Measurements from ENCODE around the gene COX20. TPM values are rescaled to one million over a fixed set of nuclear protein-coding genes. Genes with fewer than 3 reads are reported as not detected.

Gene COX20
- total and polyA plus RNA-seq, 11 donors, result 43.5 to 122 (median 59.8) TPM

DNA sequence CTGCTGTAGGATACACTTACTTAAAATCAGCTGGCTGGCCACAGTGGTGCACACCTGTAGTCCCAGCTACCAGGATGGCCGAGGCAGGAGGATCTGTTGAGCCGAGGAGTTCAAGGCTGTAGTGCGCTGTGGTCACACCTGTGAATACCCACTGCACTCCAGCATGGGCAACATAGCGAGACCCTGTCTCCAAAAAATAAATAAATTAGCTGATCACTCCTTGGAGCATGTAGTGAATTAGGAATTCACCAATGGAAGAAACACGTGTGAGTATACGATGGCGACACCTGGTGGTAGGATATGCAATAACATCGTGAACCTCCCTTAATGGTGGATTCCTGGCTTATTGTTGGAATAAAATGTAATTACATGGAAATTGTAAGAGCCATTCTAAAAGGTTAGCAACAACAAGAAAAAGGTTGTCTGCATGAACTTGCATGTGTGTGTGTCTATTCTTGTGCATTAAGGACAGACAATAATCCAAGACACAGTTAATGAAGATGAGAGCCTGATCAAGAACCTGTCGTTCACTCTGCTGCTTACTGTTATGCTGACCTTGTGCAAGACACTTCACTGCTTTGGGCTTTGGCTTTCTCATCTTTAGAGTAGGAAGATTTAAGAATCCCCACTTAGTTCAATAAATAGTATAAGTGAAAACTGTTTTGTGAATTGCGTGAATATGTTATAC lies 38.6 kb upstream of the COX20 start:
- ATAC-seq, result peak in 3 of 4 donors; percentile 58 to 68 (median 63)
- DNase-seq, result peak in 4 of 5 donors; percentile 35 to 60 (median 46)
- Histone ChIP-seq H3K36me3 (no peaks in the 10 kb centered on the region), H3K4me3 (no peak overlapping the region), H3K9me3 (no peaks in the 10 kb centered on the region), H3K27ac (no peak overlapping the region), H3K27me3 (no peaks in the 10 kb centered on the region), H3K4me1 (peaks cover 0 to 4% (median 0%) of the 10 kb centered on the region in 12 donors)
- intact Hi-C loops (cut with DNase I), result loop anchor here in 8 of 10 donors (1.0 to 5.0 kb wide), 6 partner anchors 36 to 194 kb away; partner anchors contain the start of gene DESI2 (in 3 of the 8)
- TF ChIP-seq, protein P1, sequence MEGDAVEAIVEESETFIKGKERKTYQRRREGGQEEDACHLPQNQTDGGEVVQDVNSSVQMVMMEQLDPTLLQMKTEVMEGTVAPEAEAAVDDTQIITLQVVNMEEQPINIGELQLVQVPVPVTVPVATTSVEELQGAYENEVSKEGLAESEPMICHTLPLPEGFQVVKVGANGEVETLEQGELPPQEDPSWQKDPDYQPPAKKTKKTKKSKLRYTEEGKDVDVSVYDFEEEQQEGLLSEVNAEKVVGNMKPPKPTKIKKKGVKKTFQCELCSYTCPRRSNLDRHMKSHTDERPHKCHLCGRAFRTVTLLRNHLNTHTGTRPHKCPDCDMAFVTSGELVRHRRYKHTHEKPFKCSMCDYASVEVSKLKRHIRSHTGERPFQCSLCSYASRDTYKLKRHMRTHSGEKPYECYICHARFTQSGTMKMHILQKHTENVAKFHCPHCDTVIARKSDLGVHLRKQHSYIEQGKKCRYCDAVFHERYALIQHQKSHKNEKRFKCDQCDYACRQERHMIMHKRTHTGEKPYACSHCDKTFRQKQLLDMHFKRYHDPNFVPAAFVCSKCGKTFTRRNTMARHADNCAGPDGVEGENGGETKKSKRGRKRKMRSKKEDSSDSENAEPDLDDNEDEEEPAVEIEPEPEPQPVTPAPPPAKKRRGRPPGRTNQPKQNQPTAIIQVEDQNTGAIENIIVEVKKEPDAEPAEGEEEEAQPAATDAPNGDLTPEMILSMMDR (IDR thresholded peaks at IDR 0.05), result peak; percentile 79 to 91 (median 88)
- no peak for TF ChIP-seq POLR2A (IDR thresholded peaks at IDR 0.05)
- WGBS, 4 donors, result 43 to 45% (median 44%) methylated on average over 10 of the region's 10 CpGs

DNA sequence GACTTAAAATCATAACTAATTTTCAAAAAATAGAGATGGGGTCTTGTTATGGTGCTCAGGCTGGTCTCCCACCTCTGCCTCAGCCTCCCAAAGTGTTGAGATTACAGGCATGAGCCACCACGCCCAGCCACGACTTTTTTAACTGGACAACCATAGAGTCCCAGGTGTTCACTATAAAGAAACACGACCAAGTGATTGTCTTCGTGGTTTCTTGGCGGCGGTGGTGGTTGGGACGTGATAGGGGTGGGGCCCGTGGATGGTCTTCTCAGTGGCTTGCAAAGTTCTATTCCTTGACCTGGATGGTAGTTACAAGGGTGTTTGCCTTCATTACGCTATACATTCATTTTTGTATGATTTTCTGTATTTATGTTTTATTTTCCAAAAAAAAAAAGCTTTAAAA lies 34.6 kb upstream of the COX20 start:
- ATAC-seq, result no peak
- Histone ChIP-seq H3K4me1 (peaks cover 0 to 4% (median 0%) of the 10 kb centered on the region in 12 donors), H3K4me3 (no peak overlapping the region), H3K27ac (no peak overlapping the region), H3K27me3 (no peaks in the 10 kb centered on the region), H3K36me3 (no peaks in the 10 kb centered on the region), H3K9me3 (no peaks in the 10 kb centered on the region)
- DNase-seq, result no peak
- intact Hi-C loops (cut with DNase I), result loop anchor here in 9 of 10 donors (1.0 to 5.0 kb wide), 4 partner anchors 241 to 244 kb away; no protein-coding TSS in a partner anchor
- WGBS, 4 donors, result 83 to 92% (median 87%) methylated on average over 9 of the region's 9 CpGs
- no peak for TF ChIP-seq POLR2A (IDR thresholded peaks at IDR 0.05)
- TF ChIP-seq, protein P1 (IDR thresholded peaks at IDR 0.05), result no peak

DNA sequence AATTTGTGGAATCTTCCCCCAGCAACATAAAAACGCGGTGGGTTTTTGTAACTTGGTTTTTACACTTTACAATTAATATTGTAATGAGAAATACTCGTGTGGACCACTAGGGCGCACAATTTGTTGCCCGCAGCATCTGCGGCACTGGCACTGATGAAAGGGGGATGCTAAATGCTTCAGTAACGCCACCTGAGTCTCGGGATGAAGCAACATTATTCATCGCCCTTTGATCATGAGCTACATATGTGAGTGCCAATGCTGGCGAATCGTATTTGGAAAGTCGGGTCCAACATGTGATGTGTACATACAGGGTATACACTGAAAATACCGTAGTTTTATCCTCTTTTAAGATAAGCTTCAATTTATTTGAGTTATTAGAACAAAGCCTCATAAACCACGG lies 34.2 kb upstream of the COX20 start:
- H3K27ac ChIP-seq, result no peak overlapping the region
- H3K27me3 ChIP-seq, result no peaks in the 10 kb centered on the region
- peak in 3 of 4 donors; percentile 42 to 63 (median 49) for ATAC-seq
- TF ChIP-seq, protein P1 (IDR thresholded peaks at IDR 0.05), result peak; percentile 49 to 73 (median 63)
- no peak for TF ChIP-seq POLR2A (IDR thresholded peaks at IDR 0.05)
- H3K4me1 ChIP-seq, result peaks cover 0 to 4% (median 0%) of the 10 kb centered on the region in 12 donors
- H3K36me3 ChIP-seq, result no peaks in the 10 kb centered on the region
- H3K9me3 ChIP-seq, result no peaks in the 10 kb centered on the region
- intact Hi-C loops (cut with DNase I), result loop anchor here in 9 of 10 donors (1.0 to 5.0 kb wide), 4 partner anchors 241 to 244 kb away; no protein-coding TSS in a partner anchor
- DNase-seq, result peak in 2 of 5 donors; percentile 30 to 38
- 45 to 51% (median 49%) methylated on average over 14 of the region's 14 CpGs for WGBS, 4 donors
- H3K4me3 ChIP-seq, result no peak overlapping the region

DNA sequence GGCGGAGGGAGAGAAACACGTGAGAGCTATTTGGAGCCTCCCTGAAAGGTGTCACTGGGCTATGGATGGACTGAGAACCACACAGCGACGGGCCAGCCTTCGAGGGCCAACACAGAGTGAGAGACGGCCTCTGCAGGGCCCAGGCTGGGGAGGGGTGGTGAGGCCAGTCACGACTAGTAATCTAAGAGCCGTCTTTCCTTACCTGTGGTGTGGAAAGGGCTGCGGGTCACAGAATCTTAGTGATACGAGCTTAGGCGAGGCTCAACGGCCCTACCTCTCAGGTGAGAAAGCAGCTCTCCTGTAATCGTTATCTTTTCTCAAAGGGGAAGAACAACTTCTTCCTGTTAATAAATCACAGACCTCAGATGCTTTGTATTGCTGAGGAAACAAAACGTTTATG lies 33.4 kb upstream of the COX20 start:
- 66 to 79% (median 71%) methylated on average over 14 of the region's 14 CpGs for WGBS, 4 donors
- H3K27me3 ChIP-seq, result no peaks in the 10 kb centered on the region
- no peaks in the 10 kb centered on the region for H3K9me3 ChIP-seq
- DNase-seq, result no peak
- no peak overlapping the region for H3K4me3 ChIP-seq
- no peaks in the 10 kb centered on the region for H3K36me3 ChIP-seq
- H3K4me1 ChIP-seq, result peaks cover 0 to 4% (median 0%) of the 10 kb centered on the region in 12 donors
- peak in 1 of 4 donors; percentile 13 for ATAC-seq
- TF ChIP-seq POLR2A (IDR thresholded peaks at IDR 0.05), result no peak
- TF ChIP-seq, protein P1 (IDR thresholded peaks at IDR 0.05), result no peak
- intact Hi-C loops (cut with DNase I), result loop anchor here in 3 of 10 donors (5.0 kb wide), 1 partner anchor 240 kb away; no protein-coding TSS in a partner anchor
- no peak overlapping the region for H3K27ac ChIP-seq
